NCI-H2081 treated with DMSO at 0.1 percent for 48 hours (cell line): ENCODE measurements around the gene SLC15A3.

Experiments used
- DNase-seq: peaks from one replicate; lab custom pipeline; 2025; lab: John Stamatoyannopoulos, UW

SLC15A3 gene

GRCh38 chr11:60928563-60929001 is 23.4 kb downstream of the SLC15A3 start:
- DNase-seq: no peak

GRCh38 chr11:60927600-60927999 is 24.4 kb downstream of the SLC15A3 start:
- DNase-seq: no peak

GRCh38 chr11:60927061-60927592 is 24.8 kb downstream of the SLC15A3 start:
- DNase-seq: no peak

GRCh38 chr11:60926500-60926899 is 25.5 kb downstream of the SLC15A3 start:
- no peak for DNase-seq

GRCh38 chr11:60925868-60926267 is 26.1 kb downstream of the SLC15A3 start:
- no peak for DNase-seq

GRCh38 chr11:60924906-60925853 is 26.8 kb downstream of the SLC15A3 start:
- DNase-seq: no peak

GRCh38 chr11:60924110-60924905 is 27.7 kb downstream of the SLC15A3 start, which contains the start of gene TMEM132A:
TMEM132A (plus strand) TSS chr11:60924460; CDS start chr11:60924634, 174 bp downstream.
- DNase-seq: no peak

GRCh38 chr11:60923800-60924109 is 28.2 kb downstream of the SLC15A3 start:
- DNase-seq: no peak

GRCh38 chr11:60923326-60923725 is 28.6 kb downstream of the SLC15A3 start:
- no peak for DNase-seq

GRCh38 chr11:60922906-60923305 is 29.1 kb downstream of the SLC15A3 start:
- no peak for DNase-seq

- DNase-seq: no peak
Measured at GRCh38 chr11:60921777-60922335, 30.1 kb downstream of the SLC15A3 start.

GRCh38 chr11:60921259-60921658 is 30.7 kb downstream of the SLC15A3 start:
- no peak for DNase-seq

- no peak for DNase-seq
Measured at GRCh38 chr11:60919956-60920355, 32.0 kb downstream of the SLC15A3 start.

- no peak for DNase-seq
Measured at GRCh38 chr11:60919320-60919719, 32.7 kb downstream of the SLC15A3 start.

GRCh38 chr11:60918939-60919265 is 33.1 kb downstream of the SLC15A3 start:
- no peak for DNase-seq

GRCh38 chr11:60918251-60918938 is 33.6 kb downstream of the SLC15A3 start:
- no peak for DNase-seq

- no peak for DNase-seq
Measured at GRCh38 chr11:60917267-60917666, 34.7 kb downstream of the SLC15A3 start.

GRCh38 chr11:60916669-60917206 is 35.2 kb downstream of the SLC15A3 start:
- no peak for DNase-seq

- DNase-seq: no peak
Measured at GRCh38 chr11:60915248-60915914, 36.6 kb downstream of the SLC15A3 start.

- no peak for DNase-seq
Measured at GRCh38 chr11:60914633-60915247, 37.2 kb downstream of the SLC15A3 start.
